Naive thymus-derived CD8-positive, alpha-beta T cell (primary cell): ENCODE data around the gene DIS3L2. TPM values are rescaled to one million over a fixed set of nuclear protein-coding genes. Genes with fewer than 3 reads are reported as not detected.
"Not testable (repeated sequence)": the region's sequence is repeated elsewhere in the genome, so short reads cannot be mapped to it uniquely, and the experiment has no call there.

ENCODE experiments used
- ATAC-seq, 2 donors: fragments of 150-1000 bp; cut with Tn5 transposase in 1 of 2; sonication (Bioruptor Pico), chemical (Tn5 transposase) in 1 of 2; 1 replicate in 1 of 2; 2 replicates in 1 of 2; pipeline ENCODE4 v1.10.0; 2021; ENCODE audit warnings: mild to moderate bottlenecking in 2 of 2, moderate library complexity in 2 of 2
- POLR2A ChIA-PET: fragments of 350-600 bp; sonication (Branson Sonifier 250); formaldehyde crosslinking; loops from one replicate; lab custom pipeline; 2021; ENCODE audit warnings: antibody characterized with exemption; lab: Charles Lee
- DNase-seq, 10 donors: peaks; one replicate each; pipeline versions ENCODE4 v3.0.0 to v3.0.0-alpha.2; 2020 to 2022
- H3K27ac Mint-ChIP-seq, 10 donors: one replicate each; pipeline ENCODE4 v1.8.0; 2020 to 2022; ENCODE audit warnings: mild to moderate bottlenecking in 10 of 10, mixed read lengths in 10 of 10, moderate library complexity in 4 of 10, inconsistent platforms in 1 of 10
- H3K27me3 Mint-ChIP-seq, 5 donors: one replicate each; pipeline ENCODE4 v1.8.0; 2021 to 2022; ENCODE audit warnings: mixed read lengths in 5 of 5
- H3K36me3 Mint-ChIP-seq, 3 donors: one replicate each; pipeline ENCODE4 v1.8.0; 2020 to 2022; ENCODE audit warnings: mixed read lengths in 3 of 3, mild to moderate bottlenecking in 2 of 3, inconsistent platforms in 1 of 3
- H3K4me1 Mint-ChIP-seq, 4 donors: one replicate each; pipeline ENCODE4 v1.8.0; 2021 to 2022; ENCODE audit warnings: mixed read lengths in 4 of 4
- H3K4me3 Mint-ChIP-seq, 10 donors: one replicate each; pipeline ENCODE4 v1.8.0; 2020 to 2022; ENCODE audit warnings: mild to moderate bottlenecking in 10 of 10, mixed read lengths in 10 of 10, moderate library complexity in 6 of 10, inconsistent platforms in 1 of 10
- H3K9me3 Mint-ChIP-seq, 9 donors: one replicate each; pipeline ENCODE4 v1.8.0; 2020 to 2022; ENCODE audit warnings: mixed read lengths in 9 of 9, mild to moderate bottlenecking in 3 of 9, inconsistent platforms in 1 of 9, moderate library complexity in 1 of 9
- polyA plus RNA-seq, 3 donors: library from polyadenylated mRNA; unstranded; fragments of 300-500 nt; fragmentation: Illumina TruSeq; gene quantifications; one replicate each; pipeline ENCODE4 v1.2.3, GENCODE V29; 2021
- total RNA-seq, 8 experiments: library from RNA in 2 of 8; stranded (reverse) in 2 of 8; gene quantifications; one replicate each; pipeline ENCODE4 v1.2.3 and lab custom pipeline; 2021 to 2026

Gene DIS3L2
- total and polyA plus RNA-seq, 5 experiments from 2014 or later = 12.5 to 59.1 (median 17.2) TPM

DNA sequence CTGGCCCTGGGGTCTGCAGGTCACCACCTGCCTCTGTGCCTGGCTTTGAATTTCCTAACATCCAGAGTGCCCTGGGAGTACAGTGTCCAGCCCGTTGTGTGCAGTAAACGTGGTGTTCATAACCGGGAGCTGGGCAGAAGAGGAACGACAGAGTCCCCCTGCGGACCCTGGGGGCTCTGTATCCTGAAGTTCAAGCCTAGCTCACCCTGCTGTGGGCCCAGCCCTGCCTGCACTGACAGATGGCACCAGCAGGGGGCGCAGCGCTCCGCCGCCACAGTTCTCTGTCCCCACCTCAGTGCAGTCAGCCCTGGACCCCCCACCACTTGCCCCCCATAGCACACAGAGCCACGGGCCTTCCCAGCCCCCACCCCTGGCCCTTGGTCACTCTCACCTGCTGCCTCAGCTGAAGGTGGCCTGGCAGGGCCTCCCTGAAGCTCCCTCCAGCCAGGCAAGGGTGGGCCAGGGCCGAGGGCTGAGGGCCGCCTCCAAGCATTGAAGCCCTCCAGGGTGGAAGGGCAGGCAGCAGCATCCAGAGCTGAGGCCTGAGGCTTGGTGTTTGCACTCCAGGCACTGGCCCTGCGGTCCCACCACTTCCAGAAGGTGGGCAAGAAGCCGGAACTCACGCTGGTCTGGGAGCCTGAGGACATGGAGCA is 373.8 kb downstream of the DIS3L2 start:
- ATAC-seq = peak; percentile 50 to 63
- H3K4me1 Mint-ChIP-seq, H3K27ac Mint-ChIP-seq, H3K9me3 Mint-ChIP-seq, H3K4me3 Mint-ChIP-seq, POLR2A ChIA-PET, H3K36me3 Mint-ChIP-seq, H3K27me3 Mint-ChIP-seq: not testable (repeated sequence)
- DNase-seq = peak in 2 of 10 donors; percentile 19 to 36

DNA sequence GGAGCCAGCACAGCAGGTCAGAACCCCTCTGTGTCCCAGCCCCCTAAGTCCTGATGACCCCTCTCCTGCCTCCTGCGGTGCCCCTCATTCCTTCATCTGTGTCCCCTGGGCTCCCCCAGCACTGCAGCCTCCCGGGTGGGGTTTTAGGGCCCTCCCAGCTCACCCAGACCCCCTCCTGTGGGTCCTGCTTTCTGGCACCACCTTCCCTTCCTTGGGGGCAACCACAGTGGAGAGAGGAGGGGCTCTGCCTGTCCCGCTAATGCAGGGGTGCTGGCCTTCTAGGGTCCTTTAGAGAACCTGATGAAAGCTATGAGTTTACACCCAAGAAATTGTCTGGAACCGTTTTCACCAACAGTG is 374.3 kb downstream of the DIS3L2 start:
- Mint-ChIP-seq H3K4me3 (no peak overlapping the region), H3K36me3 (peaks cover 0 to 2% (median 0%) of the 10 kb centered on the region in 3 donors), H3K27me3 (no peaks in the 10 kb centered on the region), H3K27ac (peak overlapping the region in 1 of 10 donors; percentile 34), H3K4me1 (peaks cover 0 to 6% (median 3%) of the 10 kb centered on the region in 4 donors), H3K9me3 (no peaks in the 10 kb centered on the region)
- no peak for ATAC-seq
- no peak for DNase-seq
- POLR2A ChIA-PET = no interaction called here

DNA sequence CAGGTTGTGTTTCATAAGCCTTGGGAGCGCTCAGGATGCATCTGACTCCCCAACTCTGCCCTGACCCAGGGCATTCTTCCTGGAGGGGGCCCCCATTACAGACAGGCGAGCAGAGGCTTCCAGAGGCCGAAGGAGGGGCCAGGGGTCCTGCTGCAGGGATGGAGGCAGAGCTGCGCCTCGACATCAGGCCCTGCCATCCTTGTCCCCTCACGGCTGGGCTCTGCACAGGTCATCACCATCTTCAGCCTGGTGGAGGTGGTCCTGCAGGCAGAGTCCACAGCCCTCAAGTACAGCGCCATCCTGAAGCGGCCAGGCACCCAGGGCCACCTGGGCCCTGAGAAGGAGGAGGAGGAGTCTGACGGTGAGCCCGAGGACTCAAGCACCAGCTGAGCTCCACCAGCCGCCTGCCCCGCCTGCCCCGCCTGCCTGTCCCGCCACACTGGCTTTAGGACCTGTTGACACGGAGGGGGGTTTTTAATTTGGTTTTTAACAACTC is 374.8 kb downstream of the DIS3L2 start:
- peaks cover 0 to 2% (median 0%) of the 10 kb centered on the region in 3 donors for H3K36me3 Mint-ChIP-seq
- POLR2A ChIA-PET = no interaction called here
- DNase-seq (peak in 2 of 10 donors; percentile 14 to 36), ATAC-seq (no peak)
- peaks cover 0 to 6% (median 3%) of the 10 kb centered on the region in 4 donors for H3K4me1 Mint-ChIP-seq
- H3K27me3 Mint-ChIP-seq = no peaks in the 10 kb centered on the region
- H3K27ac Mint-ChIP-seq = peak overlapping the region in 1 of 10 donors; percentile 69
- H3K9me3 Mint-ChIP-seq = no peaks in the 10 kb centered on the region
- H3K4me3 Mint-ChIP-seq = no peak overlapping the region

DNA sequence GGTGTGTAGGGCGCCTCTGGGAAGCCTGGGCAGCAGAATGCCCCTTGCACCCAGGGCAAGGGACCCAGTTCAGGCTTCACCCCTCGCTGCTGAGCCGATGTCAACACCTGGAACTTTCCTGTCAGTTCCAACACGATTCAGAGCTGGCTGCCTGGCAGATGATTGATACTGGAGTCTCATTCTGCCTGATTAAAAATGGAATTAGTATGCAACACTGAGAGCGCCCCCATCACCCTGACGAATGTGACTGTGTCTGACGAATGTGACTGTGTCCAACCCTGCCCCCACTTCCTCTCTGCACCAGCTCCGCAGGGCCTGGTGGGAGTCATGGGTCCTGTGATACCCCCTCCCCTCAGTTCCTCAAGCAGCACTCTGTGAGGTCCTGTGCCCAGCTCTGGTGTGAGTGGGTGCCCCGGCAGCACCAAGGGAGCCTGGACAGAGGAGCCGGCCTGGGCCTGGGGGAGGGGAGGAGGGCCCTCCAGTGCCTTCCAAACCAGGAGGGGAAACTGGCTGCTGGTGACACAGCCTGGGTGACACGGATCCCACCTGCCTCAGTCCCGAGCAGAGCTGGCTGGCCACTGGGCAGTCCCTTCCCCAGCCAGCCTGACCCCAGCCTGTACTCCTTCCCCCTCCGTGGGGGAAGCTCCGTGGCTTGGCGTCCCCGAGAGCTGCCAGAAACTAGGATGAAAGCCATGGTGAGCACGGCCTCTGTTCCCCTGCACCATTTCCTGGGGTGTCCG is 375.6 kb downstream of the DIS3L2 start:
- no peaks in the 10 kb centered on the region for H3K9me3 Mint-ChIP-seq
- POLR2A ChIA-PET = no interaction called here
- H3K36me3 Mint-ChIP-seq = peaks cover 0 to 2% (median 0%) of the 10 kb centered on the region in 3 donors
- no peaks in the 10 kb centered on the region for H3K27me3 Mint-ChIP-seq
- DNase-seq (peak in 2 of 10 donors; percentile 10 to 45), ATAC-seq (no peak)
- H3K27ac Mint-ChIP-seq = peak overlapping the region in 1 of 10 donors; percentile 28
- H3K4me3 Mint-ChIP-seq = no peak overlapping the region
- peaks cover 0 to 6% (median 3%) of the 10 kb centered on the region in 4 donors for H3K4me1 Mint-ChIP-seq

DNA sequence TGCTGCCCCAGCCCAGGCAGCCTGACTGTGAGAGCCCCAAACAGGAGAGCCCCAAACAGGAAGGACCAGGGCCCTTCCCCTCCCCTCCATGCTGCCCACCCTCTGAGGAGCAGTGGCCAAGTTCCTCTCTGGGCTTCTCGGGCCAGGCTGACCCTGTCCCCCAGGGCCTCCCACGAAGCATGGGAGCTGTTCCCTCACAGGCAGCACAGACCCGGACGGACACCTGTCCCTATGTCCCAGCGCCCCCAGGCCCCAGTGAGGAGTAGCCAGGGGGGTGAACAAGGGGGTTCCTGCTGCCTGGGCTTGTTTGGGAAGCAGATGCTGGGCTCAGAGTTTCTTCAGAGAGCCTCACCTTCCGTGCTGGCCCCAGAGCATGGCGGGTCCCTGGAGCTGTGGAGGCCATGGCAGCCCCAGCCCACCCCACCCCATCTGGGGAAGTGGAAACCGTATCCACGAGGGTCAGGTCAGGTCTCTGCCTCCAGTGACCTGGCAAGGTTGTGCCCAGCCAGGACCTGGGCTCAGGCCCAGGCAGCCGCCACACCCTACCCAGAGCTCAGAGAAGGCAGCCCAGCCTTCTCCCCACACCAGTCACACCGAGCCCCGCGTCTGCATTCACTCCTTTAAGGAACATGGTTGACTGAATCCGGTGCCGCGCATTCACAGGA is 376.7 kb downstream of the DIS3L2 start:
- H3K9me3 Mint-ChIP-seq, POLR2A ChIA-PET, H3K36me3 Mint-ChIP-seq, ATAC-seq, H3K27me3 Mint-ChIP-seq, H3K4me3 Mint-ChIP-seq: not testable (repeated sequence)
- DNase-seq = peak in 2 of 10 donors; percentile 8 to 54
- peak overlapping the region in 1 of 10 donors; percentile 69 for H3K27ac Mint-ChIP-seq
- peaks cover 5 to 12% (median 9%) of the 10 kb centered on the region in 4 donors for H3K4me1 Mint-ChIP-seq

DNA sequence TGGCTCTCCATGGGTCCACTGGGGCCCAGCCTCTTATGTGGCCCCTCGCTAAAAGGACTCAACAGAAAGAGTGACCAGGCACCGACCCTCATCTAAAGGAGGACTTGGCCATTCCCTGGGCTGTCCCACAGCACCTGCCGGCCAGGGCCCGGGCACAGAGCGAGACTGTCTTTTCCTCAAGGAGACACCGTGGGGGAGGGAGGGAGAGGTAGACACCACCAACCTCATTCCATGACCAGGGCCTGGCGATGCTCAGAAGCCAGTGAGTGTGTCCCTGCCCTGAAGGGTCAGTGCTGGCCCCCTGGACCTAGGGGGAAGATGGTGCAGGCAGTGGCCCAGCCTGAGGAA is 377.2 kb downstream of the DIS3L2 start:
- H3K27ac Mint-ChIP-seq = peak overlapping the region in 2 of 10 donors; percentile 69 to 88

DNA sequence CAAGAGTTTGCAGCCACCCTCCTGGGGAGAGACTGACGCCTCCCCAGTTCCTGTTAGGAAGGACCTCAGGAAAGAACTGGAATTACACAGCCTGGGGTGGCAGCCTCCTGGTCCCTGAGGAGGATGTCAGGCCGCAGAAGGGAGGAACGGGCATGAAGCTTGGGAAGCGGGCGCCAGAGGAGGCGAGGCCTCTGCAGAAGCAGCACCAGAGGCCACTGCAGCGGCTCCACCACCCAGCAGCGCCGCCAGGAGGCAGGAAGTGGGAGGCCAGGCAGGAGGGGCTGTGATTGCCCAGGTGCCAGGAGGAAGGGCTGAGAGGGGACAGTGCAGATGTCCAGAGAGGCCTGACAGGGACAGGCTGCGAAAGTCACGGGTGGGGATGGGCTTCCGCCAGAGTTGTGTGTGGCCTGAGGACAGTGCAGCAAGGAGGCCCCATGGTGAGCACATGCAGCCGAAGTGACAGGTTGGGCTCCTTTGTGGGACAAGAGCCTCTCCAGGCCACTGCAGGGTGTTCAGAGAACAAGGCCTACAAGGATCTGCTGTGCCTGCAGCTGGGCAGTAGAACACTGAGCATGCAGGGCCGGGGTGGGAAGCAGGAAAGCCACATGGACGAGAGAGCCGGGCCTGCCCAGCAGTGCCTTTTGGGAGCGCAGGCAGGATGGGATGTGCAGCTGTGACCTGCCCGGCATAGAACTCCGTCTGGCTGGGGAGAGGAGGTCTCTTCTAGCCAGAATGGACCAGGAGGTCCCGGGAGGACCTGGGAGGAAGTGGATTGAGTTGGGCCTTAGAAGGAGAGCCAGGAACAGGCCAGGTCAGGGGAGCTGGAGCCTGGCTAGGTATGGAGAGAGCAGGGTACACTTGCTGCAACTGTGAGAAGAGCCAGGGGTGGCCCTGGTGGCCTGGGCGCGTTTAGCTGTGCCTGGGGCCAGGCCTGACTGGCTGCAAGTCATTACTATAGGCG is 377.9 kb downstream of the DIS3L2 start:
- Mint-ChIP-seq H3K4me1 (peaks cover 9 to 21% (median 13%) of the 10 kb centered on the region in 4 donors), H3K9me3 (no peaks in the 10 kb centered on the region), H3K4me3 (peak overlapping the region in 1 of 10 donors; percentile 54), H3K27me3 (no peaks in the 10 kb centered on the region), H3K27ac (peak overlapping the region in 2 of 10 donors; percentile 24 to 88), H3K36me3 (peaks cover 0 to 2% (median 0%) of the 10 kb centered on the region in 3 donors)
- POLR2A ChIA-PET = no interaction called here
- DNase-seq (peak in 1 of 10 donors; percentile 58), ATAC-seq (no peak)

More for the DNA sequence above, 377.2 kb downstream of the DIS3L2 start:
- peak in 1 of 10 donors; percentile 24 for DNase-seq
- POLR2A ChIA-PET = no interaction called here
- H3K4me3 Mint-ChIP-seq = no peak overlapping the region
- peaks cover 8 to 16% (median 13%) of the 10 kb centered on the region in 4 donors for H3K4me1 Mint-ChIP-seq
- H3K27me3 Mint-ChIP-seq = no peaks in the 10 kb centered on the region
- ATAC-seq = no peak
- peaks cover 0 to 2% (median 0%) of the 10 kb centered on the region in 3 donors for H3K36me3 Mint-ChIP-seq
- H3K9me3 Mint-ChIP-seq = no peaks in the 10 kb centered on the region

DNA sequence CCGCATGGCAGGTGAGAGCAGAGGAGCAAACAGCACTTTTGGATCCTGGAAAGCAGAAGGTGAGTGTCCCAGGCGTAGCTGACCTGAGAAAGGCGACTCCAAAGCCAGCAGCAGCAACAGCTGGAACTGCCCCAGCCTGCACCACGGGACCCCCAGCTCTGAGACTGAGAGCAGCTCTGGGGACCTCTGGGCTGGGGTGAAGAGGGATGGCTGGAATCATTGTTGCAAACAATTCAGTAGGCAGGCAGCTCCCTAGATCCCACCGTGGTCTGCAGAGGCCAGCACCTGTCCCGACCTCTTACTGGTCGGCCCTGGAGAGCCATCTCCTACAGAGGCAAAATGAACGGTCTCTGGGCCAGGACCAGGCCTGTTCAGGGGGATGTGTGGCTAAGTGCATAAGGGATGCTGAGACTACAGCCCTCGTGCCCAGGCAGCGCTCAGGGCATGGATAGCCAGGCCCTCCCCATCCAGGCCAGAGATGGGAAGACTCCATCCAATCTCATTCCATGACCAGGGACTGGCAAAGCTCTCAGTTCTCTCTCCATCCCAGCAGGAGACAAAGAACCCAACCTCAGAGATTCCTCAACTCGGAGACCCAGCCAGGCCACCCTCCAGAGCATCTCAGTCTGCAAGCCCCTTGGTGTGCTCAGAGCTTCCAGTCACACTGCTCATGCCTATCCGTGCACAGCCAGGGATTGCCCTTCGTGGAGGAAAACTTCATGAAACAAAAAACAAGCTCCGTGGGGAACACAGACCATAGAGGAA is 378.8 kb downstream of the DIS3L2 start:
- Mint-ChIP-seq H3K36me3 (peaks cover 0 to 2% (median 0%) of the 10 kb centered on the region in 3 donors), H3K4me1 (peaks cover 10 to 25% (median 13%) of the 10 kb centered on the region in 4 donors), H3K27ac (peak overlapping the region in 2 of 10 donors; percentile 47 to 88), H3K4me3 (no peak overlapping the region), H3K27me3 (no peaks in the 10 kb centered on the region), H3K9me3 (no peaks in the 10 kb centered on the region)
- DNase-seq (peak in 1 of 10 donors; percentile 32), ATAC-seq (no peak)
- POLR2A ChIA-PET = no interaction called here

DNA sequence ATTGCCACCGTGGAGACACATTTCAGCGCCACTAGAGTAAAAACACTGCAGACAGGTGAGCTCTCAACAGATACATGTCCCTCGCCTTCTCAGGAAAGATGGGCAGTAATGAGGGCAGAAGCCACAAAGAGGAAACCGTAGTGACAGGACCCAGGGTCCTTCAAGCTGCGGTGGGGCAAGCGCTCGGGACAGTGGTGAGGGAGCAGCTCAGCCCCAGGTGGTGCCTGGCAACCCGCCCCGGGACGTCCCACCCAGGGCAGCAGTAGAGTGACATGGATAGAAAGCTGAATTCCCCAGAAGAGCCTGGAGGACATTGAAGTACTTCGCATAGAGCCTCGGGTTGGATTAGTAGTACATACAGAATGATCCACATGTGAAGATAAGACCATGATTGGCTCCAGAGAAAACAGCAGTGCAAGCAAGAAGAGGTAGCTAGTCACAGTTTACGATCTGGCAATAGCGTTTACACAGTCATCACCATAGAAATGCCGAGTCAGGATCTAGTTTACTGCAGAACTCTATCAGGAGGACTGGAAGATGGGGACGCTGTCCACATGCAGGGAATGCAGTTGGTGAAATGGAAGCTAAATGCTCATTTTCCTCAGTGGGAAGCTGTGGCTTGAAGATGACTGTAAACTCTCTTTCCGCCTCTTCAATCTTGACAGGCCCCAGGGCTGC is 379.7 kb downstream of the DIS3L2 start:
- Mint-ChIP-seq H3K4me1 (peaks cover 10 to 25% (median 13%) of the 10 kb centered on the region in 4 donors), H3K4me3 (no peak overlapping the region), H3K36me3 (no peaks in the 10 kb centered on the region), H3K27ac (peak overlapping the region in 2 of 10 donors; percentile 40 to 51), H3K9me3 (peaks cover 0 to 2% (median 0%) of the 10 kb centered on the region in 9 donors), H3K27me3 (no peaks in the 10 kb centered on the region)
- POLR2A ChIA-PET = no interaction called here
- ATAC-seq (no peak), DNase-seq (no peak)

DNA sequence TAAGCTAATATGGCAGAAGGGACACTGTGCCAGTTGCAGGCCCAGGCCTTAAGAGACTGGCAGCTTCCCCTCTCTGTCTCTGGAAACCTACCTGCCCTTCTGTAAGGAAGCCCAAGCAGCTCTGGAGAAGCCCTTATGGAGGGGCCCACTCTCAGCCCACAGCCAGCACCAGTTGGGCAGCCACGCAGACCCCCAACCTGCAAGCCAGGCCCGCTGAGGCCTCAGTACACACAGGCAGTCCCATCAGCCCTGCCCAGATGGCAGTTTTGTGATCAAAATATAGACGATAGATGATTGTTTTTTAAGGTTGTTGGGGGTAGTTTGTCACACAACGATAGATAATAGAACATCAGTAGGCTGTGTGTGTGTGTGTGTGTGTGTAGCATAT is 380.2 kb downstream of the DIS3L2 start:
- H3K9me3 Mint-ChIP-seq = peaks cover 0 to 4% (median 0%) of the 10 kb centered on the region in 9 donors
- POLR2A ChIA-PET = no interaction called here
- ATAC-seq = no peak
- no peak for DNase-seq
- H3K27me3 Mint-ChIP-seq = no peaks in the 10 kb centered on the region
- H3K27ac Mint-ChIP-seq = peak overlapping the region in 2 of 10 donors; percentile 40 to 52
- H3K4me1 Mint-ChIP-seq = peaks cover 10 to 25% (median 13%) of the 10 kb centered on the region in 4 donors
- no peak overlapping the region for H3K4me3 Mint-ChIP-seq
- H3K36me3 Mint-ChIP-seq = no peaks in the 10 kb centered on the region
